ENCODE results near the gene NASP. TPM values are rescaled to one million over a fixed set of nuclear protein-coding genes. Genes with fewer than 3 reads are reported as not detected.

NASP gene
- total RNA-seq, 2 experiments from 2014 or later: 210 to 373 TPM

DNA sequence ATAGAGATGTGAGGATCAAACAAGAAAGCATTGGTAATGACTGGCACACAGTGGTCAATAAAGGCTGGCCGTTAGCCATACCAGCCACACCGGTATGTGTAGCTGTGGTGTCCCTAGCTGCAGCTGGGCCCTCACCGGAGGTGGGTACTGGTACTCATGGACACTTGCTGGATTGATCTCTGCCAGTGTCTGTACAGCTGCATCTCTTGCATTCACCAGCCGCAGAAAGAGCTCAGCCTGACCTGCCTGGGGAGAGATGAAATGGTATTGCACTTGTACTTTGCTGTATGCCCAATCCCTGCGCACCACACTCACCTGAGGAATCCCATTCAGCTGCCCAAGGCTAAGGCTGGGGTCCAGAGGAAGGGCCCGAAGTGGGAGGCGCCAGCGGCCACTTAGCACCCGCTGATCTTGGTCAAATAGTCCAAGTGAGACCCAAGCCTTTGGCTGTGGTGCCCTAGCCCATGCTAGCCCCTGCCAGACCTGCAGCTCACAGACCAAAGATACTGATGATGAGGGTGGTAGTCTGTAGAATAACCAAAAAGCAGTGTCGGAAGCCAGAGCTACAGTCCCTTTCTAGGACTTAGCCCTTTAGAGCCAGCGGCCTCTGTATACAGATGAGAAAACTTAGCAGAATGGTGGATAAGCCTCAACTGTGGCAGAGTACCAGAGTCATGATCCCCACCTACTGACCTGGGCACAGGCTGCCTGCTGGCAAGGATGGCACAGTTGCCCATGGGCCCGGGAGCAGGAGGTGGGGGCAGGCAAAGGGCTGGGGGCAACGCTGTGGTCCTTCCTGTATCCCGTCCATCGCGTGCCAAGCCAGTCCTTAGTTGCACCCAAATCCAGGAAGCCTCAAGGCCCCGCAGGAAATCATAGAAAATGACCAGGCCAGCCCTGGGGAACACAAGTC, 37.0 kb downstream of the NASP start:
- TF ChIP-seq EZH2phosphoT487 (IDR thresholded peaks at IDR 0.05; ENCODE audit: borderline replicate concordance, low read depth, low read length): no peak
- TF ChIP-seq, protein P1, sequence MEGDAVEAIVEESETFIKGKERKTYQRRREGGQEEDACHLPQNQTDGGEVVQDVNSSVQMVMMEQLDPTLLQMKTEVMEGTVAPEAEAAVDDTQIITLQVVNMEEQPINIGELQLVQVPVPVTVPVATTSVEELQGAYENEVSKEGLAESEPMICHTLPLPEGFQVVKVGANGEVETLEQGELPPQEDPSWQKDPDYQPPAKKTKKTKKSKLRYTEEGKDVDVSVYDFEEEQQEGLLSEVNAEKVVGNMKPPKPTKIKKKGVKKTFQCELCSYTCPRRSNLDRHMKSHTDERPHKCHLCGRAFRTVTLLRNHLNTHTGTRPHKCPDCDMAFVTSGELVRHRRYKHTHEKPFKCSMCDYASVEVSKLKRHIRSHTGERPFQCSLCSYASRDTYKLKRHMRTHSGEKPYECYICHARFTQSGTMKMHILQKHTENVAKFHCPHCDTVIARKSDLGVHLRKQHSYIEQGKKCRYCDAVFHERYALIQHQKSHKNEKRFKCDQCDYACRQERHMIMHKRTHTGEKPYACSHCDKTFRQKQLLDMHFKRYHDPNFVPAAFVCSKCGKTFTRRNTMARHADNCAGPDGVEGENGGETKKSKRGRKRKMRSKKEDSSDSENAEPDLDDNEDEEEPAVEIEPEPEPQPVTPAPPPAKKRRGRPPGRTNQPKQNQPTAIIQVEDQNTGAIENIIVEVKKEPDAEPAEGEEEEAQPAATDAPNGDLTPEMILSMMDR (conservative IDR thresholded peaks at IDR 0.05; ENCODE audit: low read length): no peak
- no peak overlapping the region for H3K4me3 ChIP-seq (ENCODE audit: low read depth, low read length, poor library complexity, severe bottlenecking)
- BruUV-seq (replicated peaks): no TSS peak
- H3K4me1 ChIP-seq (ENCODE audit: insufficient read depth, low read length, poor library complexity, severe bottlenecking): peaks cover 5% of the 10 kb centered on the region
- H3K79me2 ChIP-seq (ENCODE audit: insufficient read depth, low read depth, low read length): peaks cover 2% of the 10 kb centered on the region; the same call in 1 of the 2 replicates
- no peak overlapping the region for H3K27ac ChIP-seq (ENCODE audit: low read depth, low read length, poor library complexity, severe bottlenecking)
- intact Hi-C loops (cut with micrococcal nuclease; ENCODE audit: unreplicated experiment): no loop called here
- no peaks in the 10 kb centered on the region for H3K9me2 ChIP-seq (ENCODE audit: insufficient read depth, low read length)
- H3K36me3 ChIP-seq (ENCODE audit: insufficient read depth, low read length): peaks cover 67% of the 10 kb centered on the region
- ChIA-PET CTCF (ENCODE audit: unreplicated experiment) (no interaction called here), POLR2A (interaction anchor here (0.5 to 0.6 kb wide), 2 partner anchors 9 to 360 kb away, joined by 3 to 4 read pairs; no protein-coding TSS in a partner anchor)
- no peak overlapping the region for H3K4me2 ChIP-seq (ENCODE audit: low read length)
- peaks cover 4% of the 10 kb centered on the region; the same call in 1 of the 2 replicates for H4K20me1 ChIP-seq (ENCODE audit: insufficient read depth, low read length)
- no peak overlapping the region for H2AFZ ChIP-seq (ENCODE audit: low read length)
- no peak for DNase-seq (ENCODE audit: low spot score)
- H3K9me3 ChIP-seq (ENCODE audit: low read length): no peaks in the 10 kb centered on the region

DNA sequence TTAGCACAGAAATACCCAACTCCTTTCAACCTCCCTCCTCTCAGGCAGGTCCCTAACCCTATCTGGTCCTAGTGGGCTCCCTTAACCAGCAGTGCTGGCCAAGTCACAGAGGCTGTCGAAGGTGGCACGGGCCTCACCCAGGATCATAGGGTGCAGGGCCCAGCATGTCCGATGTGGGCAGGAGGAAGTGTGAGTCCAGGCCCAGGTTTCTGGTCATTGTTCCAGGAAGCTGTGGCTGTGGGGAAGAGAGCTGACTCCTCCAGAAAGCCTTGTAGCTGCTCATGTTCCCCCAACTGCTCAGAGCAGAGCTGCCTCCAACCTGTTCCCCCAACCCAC, 37.6 kb downstream of the NASP start:
- H3K36me3 ChIP-seq (ENCODE audit: insufficient read depth, low read length): peaks cover 64% of the 10 kb centered on the region
- TF ChIP-seq, protein P1 (conservative IDR thresholded peaks at IDR 0.05; ENCODE audit: low read length): no peak
- BruUV-seq (replicated peaks): no TSS peak
- peaks cover 4% of the 10 kb centered on the region; the same call in 1 of the 2 replicates for H4K20me1 ChIP-seq (ENCODE audit: insufficient read depth, low read length)
- intact Hi-C loops (cut with micrococcal nuclease; ENCODE audit: unreplicated experiment): no loop called here
- no peaks in the 10 kb centered on the region for H3K9me3 ChIP-seq (ENCODE audit: low read length)
- ChIA-PET CTCF (ENCODE audit: unreplicated experiment) (no interaction called here), POLR2A (no interaction called here)
- no peaks in the 10 kb centered on the region for H3K9me2 ChIP-seq (ENCODE audit: insufficient read depth, low read length)
- no peaks in the 10 kb centered on the region for H3K4me1 ChIP-seq (ENCODE audit: insufficient read depth, low read length, poor library complexity, severe bottlenecking)
- no peak overlapping the region for H3K27ac ChIP-seq (ENCODE audit: low read depth, low read length, poor library complexity, severe bottlenecking)
- no peak overlapping the region for H2AFZ ChIP-seq (ENCODE audit: low read length)
- no peak overlapping the region for H3K4me3 ChIP-seq (ENCODE audit: low read depth, low read length, poor library complexity, severe bottlenecking)
- no peak overlapping the region for H3K4me2 ChIP-seq (ENCODE audit: low read length)
- DNase-seq (ENCODE audit: low spot score): no peak
- H3K79me2 ChIP-seq (ENCODE audit: insufficient read depth, low read depth, low read length): no peaks in the 10 kb centered on the region

DNA sequence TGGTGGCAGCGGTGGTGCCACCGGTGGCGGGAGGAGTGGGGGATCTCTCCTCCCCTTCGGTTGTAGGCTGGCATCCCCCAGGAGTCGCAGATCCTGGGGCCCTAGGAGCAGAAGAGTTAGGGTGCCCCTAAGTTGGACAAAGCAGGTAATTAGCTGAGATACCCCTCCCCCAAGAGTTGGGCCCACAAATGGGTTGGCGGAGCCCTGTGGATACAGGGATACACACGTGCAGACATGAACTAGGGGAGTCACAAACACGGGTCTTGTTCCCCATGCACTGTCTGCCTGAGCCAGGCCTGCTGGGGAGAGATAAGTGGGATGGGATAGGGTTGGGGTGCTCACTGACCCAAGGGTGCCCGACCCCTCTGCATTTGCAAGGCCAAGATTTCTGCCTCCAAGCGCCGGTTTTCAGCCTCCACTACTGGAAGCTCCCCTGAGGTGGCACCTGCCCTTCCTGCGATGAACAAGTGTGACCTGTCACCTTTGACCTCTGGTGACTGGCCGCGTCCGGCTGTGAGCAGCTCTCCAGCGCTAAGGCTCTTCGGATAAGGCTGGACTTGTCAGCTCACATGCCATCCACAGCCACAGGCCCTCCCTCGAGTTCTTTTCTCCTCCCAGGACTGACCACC, 38.2 kb downstream of the NASP start:
- Histone ChIP-seq H3K36me3 (ENCODE audit: insufficient read depth, low read length) (peaks cover 64% of the 10 kb centered on the region), H4K20me1 (ENCODE audit: insufficient read depth, low read length) (peaks cover 4% of the 10 kb centered on the region; the same call in 1 of the 2 replicates), H3K9me2 (ENCODE audit: insufficient read depth, low read length) (no peaks in the 10 kb centered on the region), H3K9me3 (ENCODE audit: low read length) (no peaks in the 10 kb centered on the region), H3K79me2 (ENCODE audit: insufficient read depth, low read depth, low read length) (no peaks in the 10 kb centered on the region), H3K4me3 (ENCODE audit: low read depth, low read length, poor library complexity, severe bottlenecking) (no peak overlapping the region), H3K27ac (ENCODE audit: low read depth, low read length, poor library complexity, severe bottlenecking) (no peak overlapping the region), H3K4me1 (ENCODE audit: insufficient read depth, low read length, poor library complexity, severe bottlenecking) (no peaks in the 10 kb centered on the region), H2AFZ (ENCODE audit: low read length) (no peak overlapping the region), H3K4me2 (ENCODE audit: low read length) (no peak overlapping the region)
- no peak for DNase-seq (ENCODE audit: low spot score)
- CTCF ChIA-PET (ENCODE audit: unreplicated experiment): no interaction called here
- no peak for TF ChIP-seq EZH2phosphoT487 (IDR thresholded peaks at IDR 0.05; ENCODE audit: borderline replicate concordance, low read depth, low read length)
- TF ChIP-seq, protein P1 (conservative IDR thresholded peaks at IDR 0.05; ENCODE audit: low read length): no peak
- intact Hi-C loops (cut with micrococcal nuclease; ENCODE audit: unreplicated experiment): no loop called here
- POLR2A ChIA-PET: no interaction called here
- no TSS peak for BruUV-seq (replicated peaks)

Data from OCI-LY7 (cell line).